Measurements from ENCODE around the gene B3GNT9.

The B3GNT9 gene, protein sequence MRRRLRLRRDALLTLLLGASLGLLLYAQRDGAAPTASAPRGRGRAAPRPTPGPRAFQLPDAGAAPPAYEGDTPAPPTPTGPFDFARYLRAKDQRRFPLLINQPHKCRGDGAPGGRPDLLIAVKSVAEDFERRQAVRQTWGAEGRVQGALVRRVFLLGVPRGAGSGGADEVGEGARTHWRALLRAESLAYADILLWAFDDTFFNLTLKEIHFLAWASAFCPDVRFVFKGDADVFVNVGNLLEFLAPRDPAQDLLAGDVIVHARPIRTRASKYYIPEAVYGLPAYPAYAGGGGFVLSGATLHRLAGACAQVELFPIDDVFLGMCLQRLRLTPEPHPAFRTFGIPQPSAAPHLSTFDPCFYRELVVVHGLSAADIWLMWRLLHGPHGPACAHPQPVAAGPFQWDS

DNA sequence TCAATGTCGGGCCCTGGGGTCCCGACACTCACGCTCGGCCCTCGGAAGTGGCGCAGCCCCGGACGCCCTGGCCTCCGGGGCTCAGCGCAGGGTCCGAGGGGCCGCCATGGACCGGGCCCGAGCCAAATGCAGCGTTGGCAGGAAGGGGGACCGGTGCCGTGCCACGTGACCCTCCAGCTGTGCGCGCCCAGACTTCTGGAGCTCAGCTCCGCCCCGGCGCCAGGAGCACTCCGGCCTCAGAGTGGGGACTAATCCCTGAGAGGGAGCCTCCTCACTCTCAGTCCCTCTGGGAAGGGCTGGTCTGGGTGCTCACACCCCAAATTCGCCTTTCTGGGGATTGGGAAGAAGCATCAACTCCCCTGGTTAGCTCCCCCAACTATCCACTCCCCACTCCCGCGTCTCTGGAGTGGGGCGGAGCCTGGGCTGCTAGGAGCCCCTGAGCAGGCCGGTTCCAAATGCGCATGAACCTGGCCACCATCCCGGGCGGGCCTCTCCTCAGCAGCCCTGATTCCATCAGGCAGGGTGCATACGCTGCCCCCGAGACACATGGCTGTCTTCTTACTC is at the start of gene B3GNT9:
TSS of gene B3GNT9 (minus strand) at position 166 of the 564 bp plus-strand sequence. CDS start 513 bp downstream, outside the sequence.
- DNase-seq (ENCODE audit: low read depth, low spot score) = peak; percentile 68
- H3K4me3 ChIP-seq (ENCODE audit: low read depth, low read length) = peak within 1 kb of the TSS; percentile 48
- TF ChIP-seq, protein P1, sequence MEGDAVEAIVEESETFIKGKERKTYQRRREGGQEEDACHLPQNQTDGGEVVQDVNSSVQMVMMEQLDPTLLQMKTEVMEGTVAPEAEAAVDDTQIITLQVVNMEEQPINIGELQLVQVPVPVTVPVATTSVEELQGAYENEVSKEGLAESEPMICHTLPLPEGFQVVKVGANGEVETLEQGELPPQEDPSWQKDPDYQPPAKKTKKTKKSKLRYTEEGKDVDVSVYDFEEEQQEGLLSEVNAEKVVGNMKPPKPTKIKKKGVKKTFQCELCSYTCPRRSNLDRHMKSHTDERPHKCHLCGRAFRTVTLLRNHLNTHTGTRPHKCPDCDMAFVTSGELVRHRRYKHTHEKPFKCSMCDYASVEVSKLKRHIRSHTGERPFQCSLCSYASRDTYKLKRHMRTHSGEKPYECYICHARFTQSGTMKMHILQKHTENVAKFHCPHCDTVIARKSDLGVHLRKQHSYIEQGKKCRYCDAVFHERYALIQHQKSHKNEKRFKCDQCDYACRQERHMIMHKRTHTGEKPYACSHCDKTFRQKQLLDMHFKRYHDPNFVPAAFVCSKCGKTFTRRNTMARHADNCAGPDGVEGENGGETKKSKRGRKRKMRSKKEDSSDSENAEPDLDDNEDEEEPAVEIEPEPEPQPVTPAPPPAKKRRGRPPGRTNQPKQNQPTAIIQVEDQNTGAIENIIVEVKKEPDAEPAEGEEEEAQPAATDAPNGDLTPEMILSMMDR (IDR thresholded peaks at IDR 0.05; ENCODE audit: low read depth, low read length) = no peak
- in situ Hi-C loops (cut with HindIII; ENCODE audit: low sequenced_read_pairs) = no loop called here

DNA sequence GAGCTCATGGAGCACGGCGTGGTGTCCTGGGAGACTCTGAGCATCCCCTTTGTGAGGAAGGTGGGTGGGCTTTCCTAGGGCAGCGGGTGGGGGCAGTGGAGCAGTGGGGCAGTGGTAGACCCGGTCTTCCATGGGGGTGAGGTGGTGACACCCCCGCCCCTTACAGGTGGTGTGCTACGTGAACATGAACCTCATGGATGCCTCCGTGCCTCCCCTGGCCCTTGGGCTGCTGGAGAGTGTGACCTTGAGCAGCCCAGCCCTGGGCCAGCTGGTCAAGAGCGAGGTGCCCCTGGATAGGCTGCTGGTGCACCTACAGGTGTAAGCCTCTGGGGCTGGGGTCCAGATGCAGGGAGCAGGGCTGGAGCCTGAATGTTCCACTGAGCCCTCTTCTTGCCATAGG is 49.7 kb upstream of the B3GNT9 start:
- H3K4me3 ChIP-seq (ENCODE audit: low read depth, low read length) = no peak overlapping the region
- TF ChIP-seq, protein P1 (IDR thresholded peaks at IDR 0.05; ENCODE audit: low read depth, low read length) = no peak
- in situ Hi-C loops (cut with HindIII; ENCODE audit: low sequenced_read_pairs) = no loop called here
- DNase-seq (ENCODE audit: low read depth, low spot score) = no peak

DNA sequence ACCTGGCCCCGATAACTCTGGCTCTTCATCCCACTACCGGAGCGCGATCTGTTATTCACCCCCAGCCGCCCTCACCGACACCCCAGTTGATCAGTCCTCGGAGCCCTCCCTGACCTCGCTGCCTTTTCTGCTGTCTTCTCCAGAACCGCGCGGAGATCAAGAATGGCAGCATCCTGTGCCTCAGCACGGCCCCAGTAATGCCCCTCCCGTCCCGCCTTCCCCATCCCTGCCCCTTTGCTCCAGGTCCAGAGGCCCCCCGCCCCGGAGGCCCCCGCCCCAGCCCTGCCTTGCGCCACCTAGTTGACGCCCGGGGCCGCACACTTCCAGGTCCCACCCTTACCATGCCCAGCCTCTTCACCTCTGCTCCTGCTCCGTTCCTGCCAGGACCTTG is 49.0 kb upstream of the B3GNT9 start:
- H3K4me3 ChIP-seq (ENCODE audit: low read depth, low read length) = no peak overlapping the region
- no peak for DNase-seq (ENCODE audit: low read depth, low spot score)
- in situ Hi-C loops (cut with HindIII; ENCODE audit: low sequenced_read_pairs) = no loop called here
- TF ChIP-seq, protein P1 (IDR thresholded peaks at IDR 0.05; ENCODE audit: low read depth, low read length) = no peak

DNA sequence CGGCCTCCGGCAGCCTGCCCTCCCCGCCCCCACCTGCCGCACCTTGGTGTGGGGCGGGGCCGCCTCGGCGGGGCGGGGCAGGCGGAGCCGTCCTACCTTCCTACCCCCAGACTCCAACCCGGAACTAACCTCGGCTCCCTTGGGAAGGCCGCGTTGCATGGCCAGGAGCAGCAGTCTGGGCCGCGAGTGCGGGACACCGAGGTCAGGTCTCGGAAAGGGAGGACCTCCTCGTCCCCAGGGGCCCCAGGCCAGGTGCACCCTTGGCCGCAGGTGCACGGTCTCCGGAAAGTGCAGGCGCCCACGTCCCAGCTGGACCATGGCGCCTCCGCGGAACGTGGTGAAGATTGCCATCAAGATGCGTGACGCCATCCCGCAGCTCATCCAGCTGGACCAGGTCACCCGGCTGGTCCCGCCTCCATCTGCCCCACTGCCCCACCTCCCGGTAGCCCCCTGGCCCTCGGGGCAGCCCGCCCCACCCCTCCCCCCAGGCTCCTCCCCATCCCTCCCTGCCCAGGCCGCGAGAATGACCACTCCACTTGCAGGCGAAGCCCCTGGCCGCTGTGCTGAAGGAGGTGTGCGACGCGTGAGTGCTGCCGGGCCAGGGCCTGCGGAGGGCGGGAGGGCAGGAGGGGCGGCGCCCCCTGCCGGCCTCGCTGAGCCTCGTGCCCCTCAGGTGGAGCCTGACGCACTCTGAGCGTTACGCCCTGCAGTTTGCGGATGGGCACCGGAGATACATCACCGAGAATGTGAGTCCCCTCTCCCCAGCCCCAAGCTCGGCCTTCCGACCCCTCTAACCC is 48.4 kb upstream of the B3GNT9 start, which contains the start of gene ELMO3:
TSS of gene ELMO3 (plus strand) at position 121 of the 797 bp plus-strand sequence. CDS start at position 317, 196 bp downstream.
- DNase-seq (ENCODE audit: low read depth, low spot score) = no peak
- in situ Hi-C loops (cut with HindIII; ENCODE audit: low sequenced_read_pairs) = no loop called here
- TF ChIP-seq, protein P1 (IDR thresholded peaks at IDR 0.05; ENCODE audit: low read depth, low read length) = peak; percentile 43
- H3K4me3 ChIP-seq (ENCODE audit: low read depth, low read length) = no peak within 1 kb of the TSS

DNA sequence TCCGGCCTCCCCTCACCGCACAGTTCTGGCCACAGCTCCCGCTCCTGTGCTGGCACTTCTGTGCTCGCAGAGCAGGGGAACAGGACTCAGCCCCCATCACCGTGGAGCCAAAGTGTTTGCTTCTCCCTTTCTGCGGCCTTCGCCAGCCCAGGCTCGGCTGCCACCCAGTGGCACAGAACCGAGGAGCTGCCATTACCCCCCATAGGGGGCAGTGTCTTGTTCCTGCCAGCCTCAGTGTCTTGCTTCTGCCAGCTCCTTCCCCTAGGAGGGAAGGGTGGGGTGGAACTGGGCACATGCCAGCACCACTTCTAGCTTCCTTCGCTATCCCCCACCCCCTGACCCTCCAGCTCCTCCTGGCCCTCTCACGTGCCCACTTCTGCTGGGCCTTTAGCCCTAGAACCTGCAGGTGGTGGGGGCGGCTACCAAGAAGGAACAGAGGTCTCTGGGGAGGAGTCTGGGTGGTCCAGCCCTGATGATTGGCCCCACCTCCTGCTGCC is 47.5 kb upstream of the B3GNT9 start:
- DNase-seq (ENCODE audit: low read depth, low spot score) = peak; percentile 41
- H3K4me3 ChIP-seq (ENCODE audit: low read depth, low read length) = no peak overlapping the region

More for the DNA sequence above, 47.5 kb upstream of the B3GNT9 start:
- in situ Hi-C loops (cut with HindIII; ENCODE audit: low sequenced_read_pairs) = no loop called here
- TF ChIP-seq, protein P1 (IDR thresholded peaks at IDR 0.05; ENCODE audit: low read depth, low read length) = peak; percentile 85
